Small intestine (tissue), 7 donors: ENCODE results near the gene SAMD14. TPM values are rescaled to one million over a fixed set of nuclear protein-coding genes. Genes with fewer than 3 reads are reported as not detected.
A peak's percentile ranks its signal among the peaks of the same experiment; 100 is the strongest.

Source experiments
- DNase-seq, 2 donors: peaks; one replicate each; pipeline versions ENCODE4 v3.0.0 to v3.0.0-alpha.2; 2013
- FAIRE-seq: peaks from 2 replicates; lab custom pipeline; 2012; peaks lifted over from hg19 to GRCh38; lab: Jason Lieb, UNC
- H3K27ac ChIP-seq, 3 donors: one replicate each; pipeline ENCODE4 v1.5.1; 2013; ENCODE audit warnings: low read length in 2 of 3, mild to moderate bottlenecking in 2 of 3, control low read depth in 1 of 3, inconsistent platforms in 1 of 3, low read depth in 1 of 3, moderate library complexity in 1 of 3
- H3K27me3 ChIP-seq, 3 donors: one replicate each; pipeline ENCODE4 v1.6.1; 2013; ENCODE audit warnings: low read length in 3 of 3, inconsistent platforms in 1 of 3; ENCODE audit not compliant: control insufficient read depth in 3 of 3, insufficient read depth in 3 of 3
- H3K36me3 ChIP-seq, 3 donors: one replicate each; pipeline ENCODE4 v1.6.1; 2013; ENCODE audit warnings: low read length in 3 of 3, inconsistent platforms in 1 of 3, low read depth in 1 of 3, mild to moderate bottlenecking in 1 of 3, moderate library complexity in 1 of 3; ENCODE audit not compliant: control insufficient read depth in 3 of 3, insufficient read depth in 2 of 3
- H3K4me1 ChIP-seq, 3 donors: one replicate each; pipeline ENCODE4 v1.6.1; 2013; ENCODE audit warnings: low read length in 2 of 3, inconsistent platforms in 1 of 3, low read depth in 1 of 3, mild to moderate bottlenecking in 1 of 3, moderate library complexity in 1 of 3; ENCODE audit not compliant: control insufficient read depth in 3 of 3, insufficient read depth in 2 of 3
- H3K4me3 ChIP-seq, 3 donors: one replicate each; pipeline ENCODE4 v1.5.1; 2013; ENCODE audit warnings: low read length in 3 of 3, control low read depth in 1 of 3, inconsistent platforms in 1 of 3, low read depth in 1 of 3, mild to moderate bottlenecking in 1 of 3, moderate library complexity in 1 of 3
- H3K9me3 ChIP-seq, 2 donors: one replicate each; pipeline ENCODE4 v1.6.1; 2013; ENCODE audit warnings: low read depth in 1 of 2, low read length in 1 of 2; ENCODE audit not compliant: control insufficient read depth in 2 of 2, insufficient read depth in 1 of 2
- WGBS, 3 donors: extraction: QIAGEN DNeasy Blood & Tissue Kit; methylation state at CpG; one replicate each; pipeline ENCODE4 v1.1.7; 2013; 5-methylcytosine and 5-hydroxymethylcytosine counted together
- polyA plus RNA-seq, 4 donors: library from polyadenylated mRNA; stranded (reverse) in 3 of 4; unstranded in 1 of 4; fragments of 200-250 nt in 3 of 4; fragments of 120-200 nt in 1 of 4; gene quantifications; one replicate each; pipeline versions ENCODE4 v1.2.1 to v1.2.3, GENCODE V29; 2013
- donor health status: healthy with polysubstance abuse.
- donor health status: control.
- donor health status: control.
- donor health status: Bipolar disorder and iron deficiency.
- donor health status: healthy.

Gene SAMD14
- polyA plus RNA-seq, 4 donors = 0.54 to 2.9 (median 1.4) TPM

GRCh38 chr17:50110591-50111349 is 19.2 kb downstream of the SAMD14 start:
- FAIRE-seq (no peak), DNase-seq (no peak)

GRCh38 chr17:50109785-50110184 is 20.2 kb downstream of the SAMD14 start:
- 88 to 91% (median 89%) methylated on average over 19 of the region's 19 CpGs for WGBS, 3 donors
- FAIRE-seq = no peak
- H3K27me3 ChIP-seq = no peaks in the 10 kb centered on the region
- no peak overlapping the region for H3K27ac ChIP-seq
- no peak for DNase-seq
- peaks cover 0 to 33% (median 0%) of the 10 kb centered on the region in 3 donors for H3K4me1 ChIP-seq
- H3K36me3 ChIP-seq = peaks cover 0 to 80% (median 22%) of the 10 kb centered on the region in 3 donors
- no peak overlapping the region for H3K4me3 ChIP-seq
- no peaks in the 10 kb centered on the region for H3K9me3 ChIP-seq

More at GRCh38 chr17:50110591-50111349, 19.2 kb downstream of the SAMD14 start:
- Histone ChIP-seq H3K9me3 (no peaks in the 10 kb centered on the region), H3K27ac (peak overlapping the region in 2 of 3 donors; percentile 58 to 71), H3K36me3 (peaks cover 0 to 70% (median 18%) of the 10 kb centered on the region in 3 donors), H3K4me3 (no peak overlapping the region), H3K4me1 (peaks cover 0 to 36% (median 0%) of the 10 kb centered on the region in 3 donors), H3K27me3 (no peaks in the 10 kb centered on the region)
- 77 to 83% (median 79%) methylated on average over 19 of the region's 19 CpGs for WGBS, 3 donors

GRCh38 chr17:50109207-50109606 is 20.8 kb downstream of the SAMD14 start:
- FAIRE-seq = no peak
- no peaks in the 10 kb centered on the region for H3K9me3 ChIP-seq
- 78 to 86% (median 82%) methylated on average over 7 of the region's 7 CpGs for WGBS, 3 donors
- peaks cover 0 to 29% (median 0%) of the 10 kb centered on the region in 3 donors for H3K4me1 ChIP-seq
- H3K36me3 ChIP-seq = peaks cover 0 to 85% (median 22%) of the 10 kb centered on the region in 3 donors
- DNase-seq = no peak
- H3K4me3 ChIP-seq = no peak overlapping the region
- no peaks in the 10 kb centered on the region for H3K27me3 ChIP-seq
- no peak overlapping the region for H3K27ac ChIP-seq

DNA sequence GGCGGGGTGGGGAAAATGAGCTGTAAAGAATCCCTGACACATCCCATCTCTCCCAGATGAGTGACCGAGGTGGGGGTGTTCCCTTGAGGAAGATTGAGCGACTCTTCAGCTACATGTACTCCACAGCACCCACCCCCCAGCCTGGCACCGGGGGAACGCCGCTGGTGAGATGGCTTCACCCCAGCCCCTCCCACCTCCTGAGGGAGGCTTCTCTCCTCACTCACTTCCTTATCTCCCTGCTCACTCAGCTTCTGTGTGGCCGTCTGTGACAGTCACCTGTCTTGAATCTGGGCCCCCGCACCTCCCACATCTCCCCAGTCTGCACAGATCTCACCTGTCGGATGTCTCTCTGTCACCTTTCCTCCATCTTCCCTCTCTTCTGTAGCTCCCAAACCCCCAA is 21.4 kb downstream of the SAMD14 start:
- DNase-seq (no peak), FAIRE-seq (no peak)
- no peaks in the 10 kb centered on the region for H3K27me3 ChIP-seq
- peaks cover 0 to 89% (median 22%) of the 10 kb centered on the region in 3 donors for H3K36me3 ChIP-seq
- peaks cover 0 to 27% (median 0%) of the 10 kb centered on the region in 3 donors for H3K4me1 ChIP-seq
- H3K27ac ChIP-seq = no peak overlapping the region
- 76 to 84% (median 79%) methylated on average over 9 of the region's 9 CpGs for WGBS, 3 donors
- no peak overlapping the region for H3K4me3 ChIP-seq
- H3K9me3 ChIP-seq = no peaks in the 10 kb centered on the region

- H3K4me3 ChIP-seq = no peak overlapping the region
- no peak for FAIRE-seq
- DNase-seq = no peak
- H3K27me3 ChIP-seq = no peaks in the 10 kb centered on the region
- H3K9me3 ChIP-seq = no peaks in the 10 kb centered on the region
- peaks cover 0 to 94% (median 22%) of the 10 kb centered on the region in 3 donors for H3K36me3 ChIP-seq
- H3K4me1 ChIP-seq = peaks cover 0 to 29% (median 0%) of the 10 kb centered on the region in 3 donors
- WGBS, 3 donors = 83 to 88% (median 87%) methylated on average over 10 of the region's 10 CpGs
- H3K27ac ChIP-seq = no peak overlapping the region
These were observed 22.1 kb downstream of the SAMD14 start for GRCh38 chr17:50107790-50108414.

- H3K4me1 ChIP-seq = peaks cover 0 to 28% (median 0%) of the 10 kb centered on the region in 3 donors
- H3K36me3 ChIP-seq = peaks cover 0 to 88% (median 22%) of the 10 kb centered on the region in 3 donors
- FAIRE-seq (no peak), DNase-seq (no peak)
- no peak overlapping the region for H3K4me3 ChIP-seq
- no peak overlapping the region for H3K27ac ChIP-seq
- H3K27me3 ChIP-seq = no peaks in the 10 kb centered on the region
- no peaks in the 10 kb centered on the region for H3K9me3 ChIP-seq
- 68 to 73% (median 69%) methylated on average over 10 to 13 of the region's 13 CpGs for WGBS, 3 donors
These were observed 23.4 kb downstream of the SAMD14 start for GRCh38 chr17:50106393-50107131.

- no peak for FAIRE-seq
- no peak for DNase-seq
- 94 to 95% (median 94%) methylated on average over 21 of the region's 21 CpGs for WGBS, 3 donors
These were observed 24.1 kb downstream of the SAMD14 start for GRCh38 chr17:50105811-50106210.

DNA sequence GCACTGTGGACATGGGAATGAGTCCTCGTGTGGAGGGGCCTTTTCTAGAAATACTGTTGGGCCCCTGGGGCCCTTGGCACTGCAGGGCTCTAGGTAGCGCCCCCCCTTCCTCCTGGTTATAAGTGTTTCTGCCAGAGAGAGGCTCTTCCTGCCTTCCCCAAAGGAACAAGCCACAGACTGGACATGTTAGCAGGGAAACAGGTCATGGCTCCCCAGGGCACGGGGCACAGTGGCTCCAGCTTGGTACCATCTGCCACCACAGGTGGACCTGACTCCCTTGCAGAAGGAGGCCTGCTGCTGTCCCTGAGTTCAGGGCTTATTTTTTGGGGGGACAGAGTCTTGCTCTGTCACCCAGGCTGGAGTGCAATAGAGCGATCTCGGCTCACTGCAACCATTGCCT is 26.0 kb downstream of the SAMD14 start:
- Histone ChIP-seq H3K27me3 (no peaks in the 10 kb centered on the region), H3K9me3 (no peaks in the 10 kb centered on the region), H3K36me3 (peaks cover 0 to 80% (median 15%) of the 10 kb centered on the region in 3 donors), H3K4me3 (no peak overlapping the region), H3K4me1 (peaks cover 4 to 47% (median 5%) of the 10 kb centered on the region in 3 donors), H3K27ac (no peak overlapping the region)
- 85 to 89% (median 88%) methylated on average over 5 of the region's 5 CpGs for WGBS, 3 donors
- no peak for DNase-seq
- FAIRE-seq = no peak

More at GRCh38 chr17:50105811-50106210, 24.1 kb downstream of the SAMD14 start:
- Histone ChIP-seq H3K36me3 (peaks cover 0 to 84% (median 22%) of the 10 kb centered on the region in 3 donors), H3K4me1 (peaks cover 0 to 30% (median 4%) of the 10 kb centered on the region in 3 donors), H3K27me3 (no peaks in the 10 kb centered on the region), H3K9me3 (no peaks in the 10 kb centered on the region), H3K27ac (no peak overlapping the region), H3K4me3 (no peak overlapping the region)
